Upper lobe of left lung (tissue), 4 donors: ENCODE results near the gene HMX3.

Experiments
- POLR2A ChIP-seq, 4 donors: fragments of 450-650 bp; IDR thresholded peaks; one replicate each; pipeline ENCODE4 v1.5.1; 2016 to 2017; ENCODE audit warnings: antibody characterized with exemption in 4 of 4, mild to moderate bottlenecking in 2 of 4
- TF ChIP-seq, protein P1 (sequence below), 6 experiments: fragments of 450-650 bp in 4 of 6; fragments of 200-600 bp in 2 of 6; sonication (generic) in 2 of 6; IDR thresholded peaks; one replicate each; pipeline ENCODE4 v1.5.1; 2016 to 2019; ENCODE audit warnings: antibody characterized with exemption in 6 of 6

DNA sequence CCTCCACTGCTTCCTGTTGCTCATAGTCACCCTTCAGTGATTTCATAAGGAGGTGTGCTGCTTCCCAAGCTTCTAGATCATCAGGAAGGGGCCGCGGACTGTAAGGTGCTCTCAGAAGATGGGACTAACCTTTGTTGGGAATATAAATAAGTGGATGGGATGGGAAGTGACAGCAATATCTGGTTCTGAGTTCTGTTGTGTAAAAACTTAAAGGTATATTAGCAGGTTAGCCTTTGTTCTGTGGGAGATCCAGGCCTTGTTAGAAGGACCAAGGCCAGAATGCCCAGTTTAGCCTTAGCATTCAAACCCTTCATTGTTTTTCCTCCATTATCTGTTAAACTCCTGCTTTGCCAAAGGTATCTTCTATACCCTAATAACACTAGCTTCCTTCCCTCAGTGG is 30.8 kb downstream of the HMX3 start:
- TF ChIP-seq, protein P1, sequence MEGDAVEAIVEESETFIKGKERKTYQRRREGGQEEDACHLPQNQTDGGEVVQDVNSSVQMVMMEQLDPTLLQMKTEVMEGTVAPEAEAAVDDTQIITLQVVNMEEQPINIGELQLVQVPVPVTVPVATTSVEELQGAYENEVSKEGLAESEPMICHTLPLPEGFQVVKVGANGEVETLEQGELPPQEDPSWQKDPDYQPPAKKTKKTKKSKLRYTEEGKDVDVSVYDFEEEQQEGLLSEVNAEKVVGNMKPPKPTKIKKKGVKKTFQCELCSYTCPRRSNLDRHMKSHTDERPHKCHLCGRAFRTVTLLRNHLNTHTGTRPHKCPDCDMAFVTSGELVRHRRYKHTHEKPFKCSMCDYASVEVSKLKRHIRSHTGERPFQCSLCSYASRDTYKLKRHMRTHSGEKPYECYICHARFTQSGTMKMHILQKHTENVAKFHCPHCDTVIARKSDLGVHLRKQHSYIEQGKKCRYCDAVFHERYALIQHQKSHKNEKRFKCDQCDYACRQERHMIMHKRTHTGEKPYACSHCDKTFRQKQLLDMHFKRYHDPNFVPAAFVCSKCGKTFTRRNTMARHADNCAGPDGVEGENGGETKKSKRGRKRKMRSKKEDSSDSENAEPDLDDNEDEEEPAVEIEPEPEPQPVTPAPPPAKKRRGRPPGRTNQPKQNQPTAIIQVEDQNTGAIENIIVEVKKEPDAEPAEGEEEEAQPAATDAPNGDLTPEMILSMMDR (IDR thresholded peaks at IDR 0.05): no peak
- TF ChIP-seq POLR2A (IDR thresholded peaks at IDR 0.05): no peak
